ENCODE measurements around the gene ELMO1. TPM values are rescaled to one million over a fixed set of nuclear protein-coding genes. Genes with fewer than 3 reads are reported as not detected.

The ELMO1 gene
- total RNA-seq, 1 experiment from 2014 or later, result not detected

- H3K27ac ChIP-seq (ENCODE audit: low read depth, low read length, poor library complexity, severe bottlenecking), result no peak overlapping the region
- intact Hi-C loops (cut with micrococcal nuclease; ENCODE audit: unreplicated experiment), result no loop called here
- DNase-seq (ENCODE audit: low spot score), result no peak
- H3K36me3 ChIP-seq (ENCODE audit: insufficient read depth, low read length, poor library complexity, severe bottlenecking), result no peaks in the 10 kb centered on the region
- no peak overlapping the region for H3K4me3 ChIP-seq (ENCODE audit: low read depth, low read length, poor library complexity, severe bottlenecking)
- H3K4me1 ChIP-seq (ENCODE audit: insufficient read depth, low read length, poor library complexity, severe bottlenecking), result no peaks in the 10 kb centered on the region
- no TSS peak for BruUV-seq (replicated peaks)
- TF ChIP-seq CTCF (conservative IDR thresholded peaks at IDR 0.05; ENCODE audit: low read depth, low read length), result no peak
- TF ChIP-seq EZH2 (IDR thresholded peaks at IDR 0.05; ENCODE audit: borderline replicate concordance, low read depth, low read length, poor library complexity, severe bottlenecking), result no peak
- H3K9me3 ChIP-seq (ENCODE audit: low read depth, low read length, poor library complexity, severe bottlenecking), result no peaks in the 10 kb centered on the region
- H3K27me3 ChIP-seq (replicated peaks; ENCODE audit: insufficient read depth, low read depth, low read length, poor library complexity), result no peaks in the 10 kb centered on the region
- ChIA-PET POLR2A (ENCODE audit: low non-redundant PET) (no interaction called here), CTCF (no interaction called here)
Observed at GRCh38 chr7:37149051-37149772, 299.5 kb downstream of the ELMO1 start.

GRCh38 chr7:37145682-37146081, 303.0 kb downstream of the ELMO1 start:
- H3K27ac ChIP-seq (ENCODE audit: low read depth, low read length, poor library complexity, severe bottlenecking), result no peak overlapping the region
- H3K27me3 ChIP-seq (replicated peaks; ENCODE audit: insufficient read depth, low read depth, low read length, poor library complexity), result no peaks in the 10 kb centered on the region
- H3K36me3 ChIP-seq (ENCODE audit: insufficient read depth, low read length, poor library complexity, severe bottlenecking), result no peaks in the 10 kb centered on the region
- TF ChIP-seq EZH2 (IDR thresholded peaks at IDR 0.05; ENCODE audit: borderline replicate concordance, low read depth, low read length, poor library complexity, severe bottlenecking) (no peak), CTCF (conservative IDR thresholded peaks at IDR 0.05; ENCODE audit: low read depth, low read length) (no peak)
- no peak overlapping the region for H3K4me3 ChIP-seq (ENCODE audit: low read depth, low read length, poor library complexity, severe bottlenecking)
- H3K9me3 ChIP-seq (ENCODE audit: low read depth, low read length, poor library complexity, severe bottlenecking), result no peaks in the 10 kb centered on the region
- H3K4me1 ChIP-seq (ENCODE audit: insufficient read depth, low read length, poor library complexity, severe bottlenecking), result peaks cover 5% of the 10 kb centered on the region
- CTCF ChIA-PET, result interaction anchor here (0.6 kb wide), 1 partner anchor 162 kb away, joined by 5 read pairs; no protein-coding TSS in a partner anchor
- no peak for DNase-seq (ENCODE audit: low spot score)
- intact Hi-C loops (cut with micrococcal nuclease; ENCODE audit: unreplicated experiment), result no loop called here
- POLR2A ChIA-PET (ENCODE audit: low non-redundant PET), result no interaction called here
- BruUV-seq (replicated peaks), result no TSS peak

- Histone ChIP-seq H3K4me1 (ENCODE audit: insufficient read depth, low read length, poor library complexity, severe bottlenecking) (peaks cover 5% of the 10 kb centered on the region), H3K4me3 (ENCODE audit: low read depth, low read length, poor library complexity, severe bottlenecking) (no peak overlapping the region), H3K9me3 (ENCODE audit: low read depth, low read length, poor library complexity, severe bottlenecking) (peaks cover 4% of the 10 kb centered on the region), H3K36me3 (ENCODE audit: insufficient read depth, low read length, poor library complexity, severe bottlenecking) (no peaks in the 10 kb centered on the region), H3K27ac (ENCODE audit: low read depth, low read length, poor library complexity, severe bottlenecking) (no peak overlapping the region), H3K27me3 (replicated peaks; ENCODE audit: insufficient read depth, low read depth, low read length, poor library complexity) (no peaks in the 10 kb centered on the region)
- BruUV-seq (replicated peaks), result no TSS peak
- DNase-seq (ENCODE audit: low spot score), result no peak
- TF ChIP-seq CTCF (conservative IDR thresholded peaks at IDR 0.05; ENCODE audit: low read depth, low read length), result no peak
- TF ChIP-seq EZH2 (IDR thresholded peaks at IDR 0.05; ENCODE audit: borderline replicate concordance, low read depth, low read length, poor library complexity, severe bottlenecking), result no peak
- intact Hi-C loops (cut with micrococcal nuclease; ENCODE audit: unreplicated experiment), result no loop called here
- ChIA-PET POLR2A (ENCODE audit: low non-redundant PET) (no interaction called here), CTCF (no interaction called here)
Observed at GRCh38 chr7:37144423-37144822, 304.2 kb downstream of the ELMO1 start.

All from A673 (cell line).